Neural cell (in vitro differentiated cells): ENCODE measurements around the gene CREB3L4.

Experiments
- EP300 ChIP-seq: fragments of 450-650 bp; conservative IDR thresholded peaks from 2 replicates; pipeline ENCODE4 v1.6.1; 2014; ENCODE audit warnings: antibody characterized with exemption, mild to moderate bottlenecking, moderate library complexity; ENCODE audit not compliant: poor library complexity, severe bottlenecking
- EZH2 ChIP-seq: fragments of 200-600, 300-800 bp; shearing (Covaris generic), sonication (generic); IDR thresholded peaks from 2 replicates; pipeline ENCODE4 v1.6.1; 2014; ENCODE audit warnings: antibody characterized with exemption, low read length, borderline replicate concordance, mild to moderate bottlenecking; ENCODE audit not compliant: insufficient read depth, poor library complexity, severe bottlenecking
- MXI1 ChIP-seq: fragments of 450-650 bp; conservative IDR thresholded peaks from 2 replicates; pipeline ENCODE4 v1.6.1; 2014; ENCODE audit warnings: antibody characterized with exemption, mild to moderate bottlenecking; ENCODE audit not compliant: poor library complexity, severe bottlenecking
- POLR2AphosphoS5 ChIP-seq: IDR thresholded peaks from 2 replicates; pipeline ENCODE4 v1.6.1; 2012
- RAD21 ChIP-seq: fragments of 450-650 bp; conservative IDR thresholded peaks from 2 replicates; pipeline ENCODE4 v1.6.1; 2014; ENCODE audit warnings: antibody characterized with exemption, mild to moderate bottlenecking, moderate library complexity
- SMC3 ChIP-seq: fragments of 450-650 bp; conservative IDR thresholded peaks from 2 replicates; pipeline ENCODE4 v1.6.1; 2014; ENCODE audit warnings: antibody characterized with exemption, mild to moderate bottlenecking, moderate library complexity; ENCODE audit not compliant: poor library complexity
- TAF1 ChIP-seq: IDR thresholded peaks from 2 replicates; pipeline ENCODE4 v1.6.1; 2012; ENCODE audit warnings: low read depth
- TF ChIP-seq, protein P1 (sequence below): fragments of 450-650 bp; IDR thresholded peaks from 2 replicates; pipeline ENCODE4 v1.5.1; 2014; ENCODE audit warnings: antibody characterized with exemption, mild to moderate bottlenecking, moderate library complexity; ENCODE audit not compliant: poor library complexity, severe bottlenecking
- TF ChIP-seq, protein P2 (sequence below): IDR thresholded peaks from 2 replicates; pipeline ENCODE4 v1.6.1; 2012; ENCODE audit warnings: borderline replicate concordance

DNA sequence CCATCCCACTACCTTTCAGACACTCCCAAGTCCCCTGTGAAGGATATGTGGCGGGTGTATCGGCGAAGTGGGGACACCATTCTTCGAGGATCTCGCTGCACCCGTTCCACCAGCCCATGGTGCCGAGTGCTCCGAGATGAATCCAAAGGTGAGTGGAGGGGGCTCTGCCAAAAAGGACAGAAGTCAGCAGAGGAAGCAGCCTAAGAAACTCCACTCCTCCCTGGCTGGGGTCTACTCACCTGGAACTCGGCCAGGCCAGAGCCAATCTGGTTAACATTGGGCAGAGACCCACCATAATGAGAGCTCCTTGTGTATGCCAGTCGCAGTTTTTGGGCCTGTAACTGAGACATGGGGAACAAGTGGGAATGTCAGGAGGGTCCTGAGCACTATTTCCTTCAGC is 12.9 kb upstream of the CREB3L4 start:
- TF ChIP-seq, protein P1, sequence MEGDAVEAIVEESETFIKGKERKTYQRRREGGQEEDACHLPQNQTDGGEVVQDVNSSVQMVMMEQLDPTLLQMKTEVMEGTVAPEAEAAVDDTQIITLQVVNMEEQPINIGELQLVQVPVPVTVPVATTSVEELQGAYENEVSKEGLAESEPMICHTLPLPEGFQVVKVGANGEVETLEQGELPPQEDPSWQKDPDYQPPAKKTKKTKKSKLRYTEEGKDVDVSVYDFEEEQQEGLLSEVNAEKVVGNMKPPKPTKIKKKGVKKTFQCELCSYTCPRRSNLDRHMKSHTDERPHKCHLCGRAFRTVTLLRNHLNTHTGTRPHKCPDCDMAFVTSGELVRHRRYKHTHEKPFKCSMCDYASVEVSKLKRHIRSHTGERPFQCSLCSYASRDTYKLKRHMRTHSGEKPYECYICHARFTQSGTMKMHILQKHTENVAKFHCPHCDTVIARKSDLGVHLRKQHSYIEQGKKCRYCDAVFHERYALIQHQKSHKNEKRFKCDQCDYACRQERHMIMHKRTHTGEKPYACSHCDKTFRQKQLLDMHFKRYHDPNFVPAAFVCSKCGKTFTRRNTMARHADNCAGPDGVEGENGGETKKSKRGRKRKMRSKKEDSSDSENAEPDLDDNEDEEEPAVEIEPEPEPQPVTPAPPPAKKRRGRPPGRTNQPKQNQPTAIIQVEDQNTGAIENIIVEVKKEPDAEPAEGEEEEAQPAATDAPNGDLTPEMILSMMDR, result no peak
- TF ChIP-seq MXI1 (no peak), POLR2AphosphoS5 (no peak), EP300 (no peak), EZH2 (no peak), TAF1 (no peak), SMC3 (no peak), RAD21 (no peak)
- TF ChIP-seq, protein P2, sequence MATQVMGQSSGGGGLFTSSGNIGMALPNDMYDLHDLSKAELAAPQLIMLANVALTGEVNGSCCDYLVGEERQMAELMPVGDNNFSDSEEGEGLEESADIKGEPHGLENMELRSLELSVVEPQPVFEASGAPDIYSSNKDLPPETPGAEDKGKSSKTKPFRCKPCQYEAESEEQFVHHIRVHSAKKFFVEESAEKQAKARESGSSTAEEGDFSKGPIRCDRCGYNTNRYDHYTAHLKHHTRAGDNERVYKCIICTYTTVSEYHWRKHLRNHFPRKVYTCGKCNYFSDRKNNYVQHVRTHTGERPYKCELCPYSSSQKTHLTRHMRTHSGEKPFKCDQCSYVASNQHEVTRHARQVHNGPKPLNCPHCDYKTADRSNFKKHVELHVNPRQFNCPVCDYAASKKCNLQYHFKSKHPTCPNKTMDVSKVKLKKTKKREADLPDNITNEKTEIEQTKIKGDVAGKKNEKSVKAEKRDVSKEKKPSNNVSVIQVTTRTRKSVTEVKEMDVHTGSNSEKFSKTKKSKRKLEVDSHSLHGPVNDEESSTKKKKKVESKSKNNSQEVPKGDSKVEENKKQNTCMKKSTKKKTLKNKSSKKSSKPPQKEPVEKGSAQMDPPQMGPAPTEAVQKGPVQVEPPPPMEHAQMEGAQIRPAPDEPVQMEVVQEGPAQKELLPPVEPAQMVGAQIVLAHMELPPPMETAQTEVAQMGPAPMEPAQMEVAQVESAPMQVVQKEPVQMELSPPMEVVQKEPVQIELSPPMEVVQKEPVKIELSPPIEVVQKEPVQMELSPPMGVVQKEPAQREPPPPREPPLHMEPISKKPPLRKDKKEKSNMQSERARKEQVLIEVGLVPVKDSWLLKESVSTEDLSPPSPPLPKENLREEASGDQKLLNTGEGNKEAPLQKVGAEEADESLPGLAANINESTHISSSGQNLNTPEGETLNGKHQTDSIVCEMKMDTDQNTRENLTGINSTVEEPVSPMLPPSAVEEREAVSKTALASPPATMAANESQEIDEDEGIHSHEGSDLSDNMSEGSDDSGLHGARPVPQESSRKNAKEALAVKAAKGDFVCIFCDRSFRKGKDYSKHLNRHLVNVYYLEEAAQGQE, result no peak
